ENCODE data around the gene LRRC26. TPM values are rescaled to one million over a fixed set of nuclear protein-coding genes. Genes with fewer than 3 reads are reported as not detected.
A peak's percentile ranks its signal among the peaks of the same experiment; 100 is the strongest.
"Not testable (repeated sequence)": the region's sequence is repeated elsewhere in the genome, so short reads cannot be mapped to it uniquely, and the experiment has no call there.

Gene LRRC26
- total RNA-seq, 1 donor: not detected

- peak overlapping the region; percentile 81 for H3K4me3 ChIP-seq (ENCODE audit: low read depth, low read length)
- TF ChIP-seq, protein P1, sequence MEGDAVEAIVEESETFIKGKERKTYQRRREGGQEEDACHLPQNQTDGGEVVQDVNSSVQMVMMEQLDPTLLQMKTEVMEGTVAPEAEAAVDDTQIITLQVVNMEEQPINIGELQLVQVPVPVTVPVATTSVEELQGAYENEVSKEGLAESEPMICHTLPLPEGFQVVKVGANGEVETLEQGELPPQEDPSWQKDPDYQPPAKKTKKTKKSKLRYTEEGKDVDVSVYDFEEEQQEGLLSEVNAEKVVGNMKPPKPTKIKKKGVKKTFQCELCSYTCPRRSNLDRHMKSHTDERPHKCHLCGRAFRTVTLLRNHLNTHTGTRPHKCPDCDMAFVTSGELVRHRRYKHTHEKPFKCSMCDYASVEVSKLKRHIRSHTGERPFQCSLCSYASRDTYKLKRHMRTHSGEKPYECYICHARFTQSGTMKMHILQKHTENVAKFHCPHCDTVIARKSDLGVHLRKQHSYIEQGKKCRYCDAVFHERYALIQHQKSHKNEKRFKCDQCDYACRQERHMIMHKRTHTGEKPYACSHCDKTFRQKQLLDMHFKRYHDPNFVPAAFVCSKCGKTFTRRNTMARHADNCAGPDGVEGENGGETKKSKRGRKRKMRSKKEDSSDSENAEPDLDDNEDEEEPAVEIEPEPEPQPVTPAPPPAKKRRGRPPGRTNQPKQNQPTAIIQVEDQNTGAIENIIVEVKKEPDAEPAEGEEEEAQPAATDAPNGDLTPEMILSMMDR (IDR thresholded peaks at IDR 0.05; ENCODE audit: insufficient read depth, low read length): no peak
Observed at GRCh38 chr9:137126786-137127185, 43.1 kb downstream of the LRRC26 start.

DNA sequence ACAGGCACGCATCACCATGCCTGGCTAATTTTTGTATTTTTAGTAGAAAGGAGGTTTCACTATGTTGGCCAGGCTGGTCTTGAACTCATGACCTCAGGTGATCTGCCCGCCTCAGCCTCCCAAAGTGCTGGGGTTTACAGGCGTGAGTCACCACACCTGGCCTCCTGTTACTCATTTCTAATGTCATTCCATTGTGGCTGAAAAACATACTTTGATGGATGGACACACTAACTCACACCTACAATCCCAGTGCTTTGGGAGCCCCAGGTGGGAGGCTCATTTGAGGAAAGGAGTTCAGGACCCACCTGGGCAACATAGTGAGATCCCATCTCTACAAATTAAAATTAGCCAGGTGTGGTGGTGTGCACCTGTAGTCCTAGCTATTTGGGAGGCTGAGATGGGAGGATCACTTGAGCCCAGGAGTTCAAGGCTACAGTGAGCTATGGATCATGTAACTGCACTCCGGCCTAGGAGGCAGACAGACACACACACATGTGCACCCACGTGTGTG, 45.8 kb downstream of the LRRC26 start:
- not testable (repeated sequence) for H3K4me3 ChIP-seq (ENCODE audit: low read depth, low read length); DNase-seq (ENCODE audit: low read depth)

More at GRCh38 chr9:137126786-137127185, 43.1 kb downstream of the LRRC26 start:
- DNase-seq (ENCODE audit: low read depth): no peak

DNA sequence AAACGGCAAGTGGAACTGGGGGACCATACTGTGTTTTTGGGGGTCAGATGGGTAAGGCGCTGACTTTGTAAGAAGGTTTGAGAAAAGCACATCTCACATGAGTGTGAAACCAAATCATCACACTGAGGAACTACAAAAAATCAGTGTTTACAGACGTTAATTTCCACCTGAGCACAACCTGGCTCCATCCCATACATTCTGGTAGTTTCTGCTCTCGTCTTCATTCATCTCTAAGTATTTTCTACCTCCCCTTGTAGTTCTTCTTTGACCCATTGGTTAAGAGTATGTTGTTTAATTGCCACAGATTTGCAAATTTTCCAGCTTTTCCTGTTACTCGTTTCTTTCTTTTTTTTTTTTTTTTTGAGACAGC, 46.4 kb downstream of the LRRC26 start:
- TF ChIP-seq, protein P1 (IDR thresholded peaks at IDR 0.05; ENCODE audit: insufficient read depth, low read length): no peak
- no peak overlapping the region for H3K4me3 ChIP-seq (ENCODE audit: low read depth, low read length)
- DNase-seq (ENCODE audit: low read depth): no peak

GRCh38 chr9:137122796-137123467, 46.9 kb downstream of the LRRC26 start:
- not testable (repeated sequence) for DNase-seq (ENCODE audit: low read depth)

DNA sequence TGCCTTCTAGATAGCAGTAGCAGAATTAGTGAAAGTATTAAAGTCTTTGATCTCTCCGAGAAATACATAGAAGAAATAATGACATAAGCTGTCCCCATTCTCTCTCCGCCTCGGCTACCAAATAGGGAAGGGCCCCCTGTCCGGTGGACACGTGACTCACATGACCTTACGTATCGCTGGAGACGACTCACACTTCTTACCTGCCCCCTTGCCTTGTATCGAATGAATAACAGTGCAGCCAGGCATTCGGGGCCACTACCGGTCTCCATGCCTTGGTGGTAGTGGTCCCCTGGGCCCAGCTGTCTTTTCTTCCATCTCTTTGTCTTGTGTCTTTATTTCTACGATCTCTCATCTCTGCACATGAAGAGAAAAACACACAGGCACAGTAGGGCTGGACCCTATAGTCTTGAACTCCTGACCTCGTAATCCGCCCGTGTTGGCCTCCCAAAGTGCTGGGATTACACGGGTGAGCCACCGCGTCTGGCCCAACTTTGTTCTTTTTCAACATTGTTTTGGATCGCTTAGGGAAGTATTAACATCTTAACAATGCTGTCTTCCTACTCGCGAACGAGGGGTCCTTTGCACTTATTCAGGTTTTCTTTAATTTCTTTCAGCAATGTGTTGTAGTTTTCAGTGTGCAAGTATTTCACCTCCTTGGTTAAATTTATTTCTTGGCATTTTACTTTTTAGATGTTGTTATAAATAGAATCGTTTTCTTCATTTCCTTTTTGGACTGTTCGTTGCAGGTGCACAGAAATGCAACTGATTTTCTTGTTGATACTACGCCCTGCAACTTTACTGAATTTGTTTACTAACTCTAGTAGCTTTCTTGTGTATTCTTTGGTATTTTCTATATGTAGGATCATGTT, 47.7 kb downstream of the LRRC26 start:
- not testable (repeated sequence) for DNase-seq (ENCODE audit: low read depth); H3K4me3 ChIP-seq (ENCODE audit: low read depth, low read length)

More at GRCh38 chr9:137122796-137123467, 46.9 kb downstream of the LRRC26 start:
- not testable (repeated sequence) for H3K4me3 ChIP-seq (ENCODE audit: low read depth, low read length)

Small RNAs within 50 kb of the gene (small RNA-seq; reads per million reads assigned to genes)
- not detected for gene MIR3621

Other genes with a start within 250 kb of the LRRC26 start
- gene FBXW5, start 225.3 kb downstream of the LRRC26 start, total RNA-seq (ENCODE audit: low replicate concordance): 52.6 and 139 TPM in 2 replicates
- 0.36 TPM in 1 of 2 replicates, not detected in the other for gene C8G, start 224.8 kb downstream of the LRRC26 start, total RNA-seq (ENCODE audit: low replicate concordance)
- not detected in 2 replicates for gene LCN12, start 217.8 kb downstream of the LRRC26 start, total RNA-seq (ENCODE audit: low replicate concordance)
- gene PTGDS, start 192.5 kb downstream of the LRRC26 start, total RNA-seq (ENCODE audit: low replicate concordance): 27.6 and 32.8 TPM in 2 replicates
- 0.54 and 15.3 TPM in 2 replicates for gene LCNL1, start 187.1 kb downstream of the LRRC26 start, total RNA-seq (ENCODE audit: low replicate concordance)
- gene PAXX, start 177.6 kb downstream of the LRRC26 start, total RNA-seq (ENCODE audit: low replicate concordance): 7.1 and 18.3 TPM in 2 replicates
- 4.3 and 5.2 TPM in 2 replicates for gene CLIC3, start 173.5 kb downstream of the LRRC26 start, total RNA-seq (ENCODE audit: low replicate concordance)
- gene ABCA2, start 141.8 kb downstream of the LRRC26 start, total RNA-seq (ENCODE audit: low replicate concordance): 21.0 and 25.0 TPM in 2 replicates
- not detected in 2 replicates for gene FUT7, start 138.0 kb downstream of the LRRC26 start, total RNA-seq (ENCODE audit: low replicate concordance)
- gene NPDC1, start 123.9 kb downstream of the LRRC26 start, total RNA-seq (ENCODE audit: low replicate concordance): 23.8 and 31.6 TPM in 2 replicates
- gene ENTPD2, start 116.0 kb downstream of the LRRC26 start, total RNA-seq (ENCODE audit: low replicate concordance): 0.09 TPM in 1 of 2 replicates, not detected in the other
- gene SAPCD2, start 99.5 kb downstream of the LRRC26 start, total RNA-seq (ENCODE audit: low replicate concordance): 0.41 and 1.5 TPM in 2 replicates
- gene UAP1L1, start 92.5 kb downstream of the LRRC26 start, total RNA-seq (ENCODE audit: low replicate concordance): 12.7 and 17.7 TPM in 2 replicates
- 50.8 and 103 TPM in 2 replicates for gene MAN1B1, start 83.1 kb downstream of the LRRC26 start, total RNA-seq (ENCODE audit: low replicate concordance)
- 69.5 and 72.3 TPM in 2 replicates for gene DPP7, start 55.3 kb downstream of the LRRC26 start, total RNA-seq (ENCODE audit: low replicate concordance)
- gene GRIN1, start 30.9 kb downstream of the LRRC26 start, total RNA-seq (ENCODE audit: low replicate concordance): not detected in 2 replicates
- gene TMEM210, start 2.0 kb upstream of the LRRC26 start, total RNA-seq (ENCODE audit: low replicate concordance): not detected in 2 replicates
- gene ANAPC2, start 18.5 kb upstream of the LRRC26 start, total RNA-seq (ENCODE audit: low replicate concordance): 25.7 and 28.0 TPM in 2 replicates
- 43.5 and 51.5 TPM in 2 replicates for gene SSNA1, start 18.6 kb upstream of the LRRC26 start, total RNA-seq (ENCODE audit: low replicate concordance)
- gene TPRN, start 30.7 kb upstream of the LRRC26 start, total RNA-seq (ENCODE audit: low replicate concordance): 8.0 and 10.5 TPM in 2 replicates
- 32.3 and 34.7 TPM in 2 replicates for gene TMEM203, start 35.6 kb upstream of the LRRC26 start, total RNA-seq (ENCODE audit: low replicate concordance)
- 8.5 and 8.6 TPM in 2 replicates for gene NDOR1, start 35.6 kb upstream of the LRRC26 start, total RNA-seq (ENCODE audit: low replicate concordance)
- gene RNF208, start 52.2 kb upstream of the LRRC26 start, total RNA-seq (ENCODE audit: low replicate concordance): 0.45 TPM in 1 of 2 replicates, not detected in the other
- 0.36 and 0.49 TPM in 2 replicates for gene CYSRT1, start 55.1 kb upstream of the LRRC26 start, total RNA-seq (ENCODE audit: low replicate concordance)
- gene RNF224, start 57.5 kb upstream of the LRRC26 start, total RNA-seq (ENCODE audit: low replicate concordance): 0.09 TPM in 1 of 2 replicates, not detected in the other
- gene SLC34A3, start 60.9 kb upstream of the LRRC26 start, total RNA-seq (ENCODE audit: low replicate concordance): not detected in 2 replicates
- 21.8 and 195 TPM in 2 replicates for gene TUBB4B, start 71.2 kb upstream of the LRRC26 start, total RNA-seq (ENCODE audit: low replicate concordance)
- gene STPG3, start 81.2 kb upstream of the LRRC26 start, total RNA-seq (ENCODE audit: low replicate concordance): not detected in 2 replicates
- 27.1 and 43.7 TPM in 2 replicates for gene NELFB, start 85.3 kb upstream of the LRRC26 start, total RNA-seq (ENCODE audit: low replicate concordance)
- 12.6 and 31.3 TPM in 2 replicates for gene TOR4A, start 107.7 kb upstream of the LRRC26 start, total RNA-seq (ENCODE audit: low replicate concordance)
- gene NRARP, start 132.2 kb upstream of the LRRC26 start, total RNA-seq (ENCODE audit: low replicate concordance): 0.09 TPM in 1 of 2 replicates, not detected in the other